MM.1S (cell line): Measurements from ENCODE around the gene KIF7.

Experiments used
- EZH2 ChIP-seq: fragments of 300-600 bp; sonication (generic); optimal IDR thresholded peaks from 2 replicates; pipeline ENCODE3; 2017; ENCODE audit warnings: low read depth, mild to moderate bottlenecking, antibody characterized with exemption, low read length, mixed read lengths
- EZH2phosphoT487 ChIP-seq: fragments of 300-600 bp; sonication (generic); IDR thresholded peaks from 2 replicates; pipeline ENCODE4 v1.6.1; 2018; ENCODE audit warnings: antibody characterized with exemption, low read length
- TF ChIP-seq, protein P1 (sequence below): fragments of 300-600 bp; sonication (generic); IDR thresholded peaks from 2 replicates; pipeline ENCODE4 v1.5.1; 2016; ENCODE audit warnings: antibody characterized with exemption, low read length, mixed read lengths

GRCh38 chr15:89616228-89616627, 39.0 kb downstream of the KIF7 start:
- TF ChIP-seq, protein P1, sequence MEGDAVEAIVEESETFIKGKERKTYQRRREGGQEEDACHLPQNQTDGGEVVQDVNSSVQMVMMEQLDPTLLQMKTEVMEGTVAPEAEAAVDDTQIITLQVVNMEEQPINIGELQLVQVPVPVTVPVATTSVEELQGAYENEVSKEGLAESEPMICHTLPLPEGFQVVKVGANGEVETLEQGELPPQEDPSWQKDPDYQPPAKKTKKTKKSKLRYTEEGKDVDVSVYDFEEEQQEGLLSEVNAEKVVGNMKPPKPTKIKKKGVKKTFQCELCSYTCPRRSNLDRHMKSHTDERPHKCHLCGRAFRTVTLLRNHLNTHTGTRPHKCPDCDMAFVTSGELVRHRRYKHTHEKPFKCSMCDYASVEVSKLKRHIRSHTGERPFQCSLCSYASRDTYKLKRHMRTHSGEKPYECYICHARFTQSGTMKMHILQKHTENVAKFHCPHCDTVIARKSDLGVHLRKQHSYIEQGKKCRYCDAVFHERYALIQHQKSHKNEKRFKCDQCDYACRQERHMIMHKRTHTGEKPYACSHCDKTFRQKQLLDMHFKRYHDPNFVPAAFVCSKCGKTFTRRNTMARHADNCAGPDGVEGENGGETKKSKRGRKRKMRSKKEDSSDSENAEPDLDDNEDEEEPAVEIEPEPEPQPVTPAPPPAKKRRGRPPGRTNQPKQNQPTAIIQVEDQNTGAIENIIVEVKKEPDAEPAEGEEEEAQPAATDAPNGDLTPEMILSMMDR, result no peak
- TF ChIP-seq EZH2 (no peak), EZH2phosphoT487 (no peak)
